Motor neuron (in vitro differentiated cells): ENCODE results near the gene NUMBL. TPM values are rescaled to one million over a fixed set of nuclear protein-coding genes. Genes with fewer than 3 reads are reported as not detected.
"Not testable (repeated sequence)": the region's sequence is repeated elsewhere in the genome, so short reads cannot be mapped to it uniquely, and the experiment has no call there.

Experiments
- ATAC-seq, 8 experiments: fragments of 200-7000 bp; cut with Tn5 transposase; replicated peaks in 6 of 8; 2 replicates each; pipeline ENCODE4 v1.8.0; 2021; ENCODE audit warnings: mild to moderate bottlenecking in 8 of 8, moderate library complexity in 8 of 8
- H3K27ac ChIP-seq, 2 donors: fragments of 250-450 bp; sonication (Bioruptor Pico); 2 replicates each; pipeline ENCODE4 v1.9.0; 2021; ENCODE audit warnings: antibody characterized with exemption in 2 of 2, mild to moderate bottlenecking in 2 of 2, moderate library complexity in 1 of 2
- H3K4me1 ChIP-seq, 2 donors: fragments of 250-450 bp; sonication (Bioruptor Pico); replicated peaks in 1 of 2; 2 replicates each; pipeline ENCODE4 v1.6.1; 2021; ENCODE audit warnings: antibody characterized with exemption in 2 of 2, mild to moderate bottlenecking in 2 of 2, moderate library complexity in 1 of 2
- H3K4me3 ChIP-seq, 5 donors: fragments of 250-450 bp; sonication (Bioruptor Pico); 2 replicates each; pipeline ENCODE4 v1.9.0; 2021; ENCODE audit warnings: antibody characterized with exemption in 5 of 5, mild to moderate bottlenecking in 5 of 5, moderate library complexity in 4 of 5
- WGBS, 10 experiments: fragments of 450-650 bp; shearing (Covaris generic); methylation state at CpG; one replicate each; pipeline ENCODE4 v1.0.0; 2022; 5-methylcytosine and 5-hydroxymethylcytosine counted together
- in situ Hi-C, 9 experiments: fragments of 400-800 bp; cut with MboI; loops; one replicate each; pipeline ENCODE4 v1.15.0; 2021; ENCODE audit warnings: low sequenced_read_pairs in 9 of 9, low pct_unique_long_range_greater_than_20kb in 2 of 9; ENCODE audit not compliant: unreplicated experiment in 9 of 9
- total RNA-seq, 8 experiments: library from RNA; unstranded; fragments of 300-600 nt; gene quantifications; 2 replicates each; pipeline versions ENCODE4 v1.2.3 to v1.2.4, GENCODE V29; 2022

NUMBL gene
- total RNA-seq, 8 experiments from 2014 or later: 7.9 to 26.2 (median 18.3) TPM

DNA sequence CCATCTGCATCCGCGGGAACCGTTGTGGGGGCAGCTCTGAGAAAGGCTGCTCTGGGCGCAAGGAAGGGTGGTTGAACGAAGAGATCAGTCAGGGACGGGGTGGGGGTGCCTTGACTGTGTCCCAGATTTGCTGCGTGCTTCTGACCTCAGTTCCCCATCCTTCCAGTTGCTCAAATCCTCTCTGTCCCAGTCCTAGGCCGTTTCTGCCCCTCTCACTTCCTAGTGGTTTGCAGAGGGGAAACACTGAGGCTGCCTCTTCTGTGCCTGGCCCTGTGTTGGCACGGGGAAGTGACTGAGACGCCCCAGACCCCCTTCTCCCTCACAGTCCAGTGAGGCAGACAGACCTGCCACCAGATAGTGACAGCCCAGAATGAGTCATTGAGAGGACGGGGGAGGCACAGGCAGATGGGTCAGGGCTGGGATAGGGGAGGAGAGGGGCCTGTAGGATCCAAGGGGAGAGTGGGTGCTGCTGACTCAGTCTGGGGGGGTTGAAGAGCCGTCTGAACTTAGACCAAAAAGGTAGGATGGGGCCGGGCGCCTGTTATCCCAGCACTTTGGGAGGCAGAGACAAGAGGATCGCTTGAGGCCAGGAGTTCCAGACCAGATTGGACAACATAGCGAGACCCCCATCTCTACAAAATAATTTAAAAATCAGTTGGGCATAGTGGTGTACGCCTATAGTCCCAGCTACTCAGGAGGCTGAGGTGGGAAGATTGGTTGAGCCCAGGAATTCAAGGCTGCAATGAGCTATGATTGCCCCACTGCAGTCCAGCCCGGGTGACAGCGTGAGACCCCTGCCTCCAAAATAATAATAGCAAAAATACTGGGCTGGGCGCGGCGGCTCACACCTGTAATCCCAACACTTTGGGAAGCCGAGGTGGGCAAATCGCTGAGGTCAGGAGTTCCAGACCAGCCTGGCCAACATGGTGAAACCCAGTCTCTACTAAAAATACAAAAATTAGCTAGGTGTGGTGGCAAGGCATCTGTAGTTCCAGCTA is 26.5 kb downstream of the NUMBL start:
- 0 to 93% (median 74%) methylated on average over 2 to 11 of the region's 24 CpGs; no CpG with 5 or more reads in 4 of the 10 experiments for WGBS, 10 experiments
- ATAC-seq: peak; percentile 0 to 37 (median 26)
- in situ Hi-C loops: loop anchor here in 6 of 9 experiments (25.0 kb wide), 2 partner anchors 148 to 598 kb away; partner anchors contain the start of gene HNRNPUL1 (in 5 of the 6)
- Histone ChIP-seq H3K4me3 (peak overlapping the region; percentile 41 to 73 (median 55)), H3K4me1 (peaks cover 4 to 7% of the 10 kb centered on the region in 2 donors), H3K27ac (peak overlapping the region; percentile 16 to 70)

DNA sequence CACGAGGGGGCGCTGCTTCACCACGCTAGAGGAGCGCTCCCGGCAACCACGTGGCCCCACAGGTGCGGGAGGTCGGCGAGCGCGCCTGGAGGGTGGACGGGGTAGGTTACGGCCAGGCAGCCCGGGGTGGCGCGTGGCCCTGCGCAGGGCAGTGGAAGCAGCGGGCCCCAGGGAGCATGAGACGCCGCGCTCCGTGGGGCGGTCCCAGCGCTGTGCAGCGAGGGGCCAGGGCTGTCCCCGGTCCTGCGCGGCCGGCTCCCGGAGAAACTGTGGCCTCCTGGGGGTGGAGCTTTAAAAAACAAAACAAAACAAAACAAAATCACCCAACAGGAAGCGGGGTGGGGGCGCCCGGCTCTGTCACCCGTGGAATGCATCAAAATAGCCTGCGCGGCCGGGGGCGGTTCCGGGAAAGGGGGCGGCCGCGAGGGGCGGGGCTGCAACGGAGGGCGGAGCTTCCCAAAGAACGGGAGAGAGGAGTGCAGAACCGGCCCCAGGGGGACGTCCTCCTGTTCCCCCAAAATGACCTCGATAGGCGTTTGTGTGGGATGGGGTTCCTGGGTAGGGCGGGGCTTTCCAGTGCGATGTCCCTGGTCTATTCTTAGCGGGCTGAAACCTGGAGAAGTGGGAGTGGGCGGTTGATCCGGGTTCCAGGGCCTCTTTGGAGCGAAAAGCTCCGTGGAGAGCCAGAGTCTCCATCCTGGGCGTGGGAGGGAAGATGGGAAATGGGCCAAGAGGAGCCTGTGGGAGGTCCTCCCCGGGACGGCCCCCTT is 27.3 kb downstream of the NUMBL start:
- Histone ChIP-seq H3K4me1 (peaks cover 4 to 7% of the 10 kb centered on the region in 2 donors), H3K27ac (peak overlapping the region; percentile 16 to 70), H3K4me3 (peak overlapping the region; percentile 41 to 73 (median 55))
- 0% methylated on average over 2 to 14 of the region's 60 CpGs; no CpG with 5 or more reads in 5 of the 10 experiments for WGBS, 10 experiments
- in situ Hi-C loops: loop anchor here in 6 of 9 experiments (25.0 kb wide), 2 partner anchors 149 to 599 kb away; partner anchors contain the start of gene HNRNPUL1 (in 5 of the 6)
- ATAC-seq: peak; percentile 70 to 96 (median 92)

DNA sequence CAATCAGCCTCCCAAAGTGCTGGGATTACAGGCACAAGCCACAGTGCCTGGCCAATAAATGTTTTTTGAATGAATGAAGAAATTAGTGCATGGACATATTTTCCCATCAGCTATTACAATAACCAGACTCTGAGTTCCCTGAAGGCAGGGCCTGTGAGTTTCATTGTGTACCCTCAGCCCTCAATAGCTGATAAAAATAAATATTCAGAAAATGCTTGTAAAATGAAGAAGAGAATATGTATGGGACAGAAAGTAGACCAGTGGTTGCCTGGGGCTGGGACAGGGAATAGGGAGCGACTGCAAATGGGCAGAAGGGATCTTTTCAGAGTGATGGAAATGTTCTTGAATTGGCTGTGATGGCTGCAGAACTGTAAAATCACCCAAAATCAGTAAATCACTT is 28.8 kb downstream of the NUMBL start:
- Histone ChIP-seq H3K4me1 (peaks cover 4 to 7% of the 10 kb centered on the region in 2 donors), H3K4me3 (no peak overlapping the region), H3K27ac (no peak overlapping the region)
- 20 to 100% (median 67%) methylated on average over 1 of the region's 1 CpG; no CpG with 5 or more reads in 3 of the 10 experiments for WGBS, 10 experiments
- no peak for ATAC-seq
- in situ Hi-C loops: loop anchor here in 6 of 9 experiments (25.0 kb wide), 2 partner anchors 151 to 601 kb away; partner anchors contain the start of gene HNRNPUL1 (in 5 of the 6)

DNA sequence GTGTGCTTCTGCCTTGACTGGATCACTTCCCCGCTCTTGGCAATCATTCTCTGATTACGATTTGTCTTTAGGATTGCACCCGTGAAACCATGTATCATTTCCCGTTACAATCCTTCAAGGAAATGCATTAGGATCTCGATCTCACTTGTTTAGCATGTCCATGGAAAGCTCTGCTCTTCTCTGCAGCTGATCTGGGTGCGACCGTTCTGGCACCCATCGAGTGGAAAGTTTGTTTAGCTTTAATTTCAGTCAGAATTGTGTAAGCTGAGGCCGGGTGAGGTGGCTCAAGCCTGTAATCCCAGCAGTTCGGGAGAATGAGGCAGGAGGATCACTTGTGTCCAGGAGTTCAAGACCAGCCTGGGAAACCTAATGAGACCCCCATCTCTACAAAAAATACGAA is 30.9 kb downstream of the NUMBL start:
- in situ Hi-C loops: loop anchor here in 6 of 9 experiments (25.0 kb wide), 2 partner anchors 153 to 603 kb away; partner anchors contain the start of gene HNRNPUL1 (in 5 of the 6)
- WGBS, 10 experiments: 14 to 84% (median 70%) methylated on average over 3 to 11 of the region's 11 CpGs; no CpG with 5 or more reads in 3 of the 10 experiments
- no peak for ATAC-seq

DNA sequence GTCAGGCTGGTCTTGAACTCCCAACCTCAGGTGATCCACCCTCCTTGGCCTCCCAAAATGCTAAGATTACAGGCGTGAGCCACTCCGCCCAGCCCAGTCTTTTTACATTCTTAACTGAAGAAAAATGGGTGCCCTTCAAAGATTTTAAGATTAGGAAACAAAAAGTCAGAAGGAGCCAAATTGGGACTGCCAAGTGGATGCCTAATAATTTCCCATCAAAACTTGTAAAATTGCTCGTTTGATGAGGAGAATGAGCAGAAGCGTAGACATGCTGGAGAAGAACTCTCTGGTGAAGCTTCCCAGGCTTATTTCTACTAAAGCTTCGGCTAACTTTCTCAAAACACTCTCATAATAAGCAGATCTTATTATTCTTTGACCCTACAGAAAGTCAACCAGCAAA is 31.3 kb downstream of the NUMBL start:
- ATAC-seq: no peak
- Histone ChIP-seq H3K4me1 (peaks cover 4 to 7% of the 10 kb centered on the region in 2 donors), H3K4me3 (no peak overlapping the region), H3K27ac (no peak overlapping the region)
- in situ Hi-C loops: loop anchor here in 6 of 9 experiments (25.0 kb wide), 2 partner anchors 153 to 603 kb away; partner anchors contain the start of gene HNRNPUL1 (in 5 of the 6)
- WGBS, 10 experiments: 0 to 100% (median 84%) methylated on average over 1 to 5 of the region's 5 CpGs

More for the DNA sequence above, 30.9 kb downstream of the NUMBL start:
- Histone ChIP-seq H3K4me3 (no peak overlapping the region), H3K4me1 (peaks cover 4 to 7% of the 10 kb centered on the region in 2 donors), H3K27ac (no peak overlapping the region)

DNA sequence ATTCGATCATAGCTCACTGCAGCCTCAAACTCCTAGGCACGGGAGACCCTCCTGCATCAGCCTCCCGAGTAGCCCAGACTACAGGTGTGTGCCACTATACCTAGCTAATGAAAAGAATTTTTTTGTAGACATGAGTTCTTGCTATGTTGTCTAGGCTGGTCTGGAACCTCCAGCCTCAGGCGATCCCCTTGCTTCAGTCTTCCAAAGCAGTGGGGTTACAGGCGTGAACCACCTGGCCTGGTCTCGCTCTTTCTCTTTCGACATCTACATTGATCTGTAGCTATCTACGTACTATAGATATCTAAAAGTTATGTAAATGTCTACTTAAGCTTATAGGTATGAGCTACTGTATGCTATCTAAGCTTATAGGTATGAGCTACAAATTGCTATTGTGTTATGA is 32.4 kb downstream of the NUMBL start:
- in situ Hi-C loops: loop anchor here in 6 of 9 experiments (25.0 kb wide), 2 partner anchors 154 to 604 kb away; partner anchors contain the start of gene HNRNPUL1 (in 5 of the 6)
- 61 to 100% (median 94%) methylated on average over 1 to 5 of the region's 8 CpGs; no CpG with 5 or more reads in 1 of the 10 experiments for WGBS, 10 experiments

DNA sequence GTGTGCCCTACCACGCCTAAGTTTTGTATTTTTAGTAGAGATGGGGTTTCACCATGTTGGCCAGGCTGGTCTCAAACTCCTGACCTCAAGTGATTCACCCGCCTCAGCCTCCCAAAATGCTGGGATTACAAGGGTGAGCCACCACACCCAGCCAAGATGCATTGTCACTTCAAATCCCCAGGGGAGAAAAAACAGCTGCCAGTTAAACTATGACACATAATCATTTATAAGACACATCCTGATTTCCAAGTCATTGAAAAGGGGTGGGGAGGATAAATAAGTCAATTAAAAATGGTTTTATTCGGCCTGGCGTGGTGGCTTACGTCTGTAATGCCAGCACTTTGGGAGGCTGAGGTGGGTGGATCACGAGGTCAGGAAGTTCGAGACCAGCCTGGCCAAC is 34.8 kb downstream of the NUMBL start:
- in situ Hi-C loops: loop anchor here in 6 of 9 experiments (25.0 kb wide), 2 partner anchors 157 to 607 kb away; partner anchors contain the start of gene HNRNPUL1 (in 5 of the 6)
- ATAC-seq: peak in 2 of 8 experiments; percentile 27 to 54
- not testable (repeated sequence) for H3K4me3 ChIP-seq, H3K27ac ChIP-seq, H3K4me1 ChIP-seq
- 11 to 83% (median 76%) methylated on average over 1 to 6 of the region's 7 CpGs; no CpG with 5 or more reads in 3 of the 10 experiments for WGBS, 10 experiments

More for the DNA sequence above, 32.4 kb downstream of the NUMBL start:
- ATAC-seq: no peak
- Histone ChIP-seq H3K27ac (no peak overlapping the region), H3K4me3 (no peak overlapping the region), H3K4me1 (no peaks in the 10 kb centered on the region)

DNA sequence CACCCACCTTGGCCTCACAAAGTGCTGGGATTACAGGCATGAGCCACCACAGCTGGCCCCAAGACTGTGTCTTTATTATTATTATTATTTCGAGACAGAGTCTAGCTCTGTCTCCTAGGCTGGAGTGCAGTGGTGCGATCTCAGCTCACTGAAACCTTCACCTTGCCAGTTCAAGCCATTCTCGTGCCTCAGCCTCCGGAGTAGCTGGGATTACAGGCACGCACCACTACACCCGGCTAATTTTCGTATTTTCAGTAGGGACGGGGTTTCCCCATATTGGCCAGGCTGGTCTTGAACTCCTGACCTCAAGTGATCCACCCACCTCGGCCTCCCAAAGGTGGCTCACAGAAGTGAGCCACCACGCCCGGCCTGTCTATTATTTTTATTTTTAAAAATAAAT is 38.1 kb downstream of the NUMBL start:
- H3K4me3 ChIP-seq, ATAC-seq, H3K4me1 ChIP-seq, H3K27ac ChIP-seq: not testable (repeated sequence)
- 60 to 93% (median 79%) methylated on average over 1 to 10 of the region's 11 CpGs; no CpG with 5 or more reads in 3 of the 10 experiments for WGBS, 10 experiments
- in situ Hi-C loops: loop anchor here in 6 of 9 experiments (25.0 kb wide), 2 partner anchors 160 to 610 kb away; partner anchors contain the start of gene HNRNPUL1 (in 5 of the 6)

DNA sequence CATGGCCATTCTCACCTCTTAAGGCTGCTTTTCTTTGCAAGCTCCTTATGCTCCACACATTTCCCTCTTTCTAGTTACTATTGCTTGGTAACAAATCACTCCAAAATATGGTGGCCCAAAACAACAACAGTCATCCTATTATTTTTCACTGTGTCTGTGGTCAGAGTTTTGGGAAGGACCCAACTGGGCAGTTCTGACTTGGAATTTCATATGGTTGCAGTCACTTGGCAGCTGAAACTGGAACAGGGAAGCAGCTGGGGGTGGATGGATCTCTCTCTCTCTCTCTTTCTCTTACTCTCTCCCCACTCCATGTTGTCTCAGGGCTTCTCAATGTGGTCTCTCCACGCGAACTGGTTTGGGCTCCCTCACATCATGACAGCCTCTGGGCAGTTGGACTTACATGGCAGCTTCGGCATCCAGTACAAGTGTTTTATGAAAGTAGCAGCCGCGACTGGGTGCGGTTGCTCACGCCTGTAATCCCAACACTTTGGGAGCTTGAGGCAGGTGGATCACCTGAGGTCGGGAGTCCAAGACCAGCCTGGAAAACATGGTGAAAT is 39.6 kb downstream of the NUMBL start:
- Histone ChIP-seq H3K27ac (no peak overlapping the region), H3K4me3 (no peak overlapping the region), H3K4me1 (peaks cover 9% of the 10 kb centered on the region in 2 donors)
- peak in 1 of 8 experiments; percentile 4 for ATAC-seq
- WGBS, 10 experiments: 20 to 97% (median 80%) methylated on average over 1 to 7 of the region's 8 CpGs; no CpG with 5 or more reads in 1 of the 10 experiments
- in situ Hi-C loops: loop anchor here in 6 of 9 experiments (25.0 kb wide), 2 partner anchors 161 to 611 kb away; partner anchors contain the start of gene HNRNPUL1 (in 5 of the 6)

DNA sequence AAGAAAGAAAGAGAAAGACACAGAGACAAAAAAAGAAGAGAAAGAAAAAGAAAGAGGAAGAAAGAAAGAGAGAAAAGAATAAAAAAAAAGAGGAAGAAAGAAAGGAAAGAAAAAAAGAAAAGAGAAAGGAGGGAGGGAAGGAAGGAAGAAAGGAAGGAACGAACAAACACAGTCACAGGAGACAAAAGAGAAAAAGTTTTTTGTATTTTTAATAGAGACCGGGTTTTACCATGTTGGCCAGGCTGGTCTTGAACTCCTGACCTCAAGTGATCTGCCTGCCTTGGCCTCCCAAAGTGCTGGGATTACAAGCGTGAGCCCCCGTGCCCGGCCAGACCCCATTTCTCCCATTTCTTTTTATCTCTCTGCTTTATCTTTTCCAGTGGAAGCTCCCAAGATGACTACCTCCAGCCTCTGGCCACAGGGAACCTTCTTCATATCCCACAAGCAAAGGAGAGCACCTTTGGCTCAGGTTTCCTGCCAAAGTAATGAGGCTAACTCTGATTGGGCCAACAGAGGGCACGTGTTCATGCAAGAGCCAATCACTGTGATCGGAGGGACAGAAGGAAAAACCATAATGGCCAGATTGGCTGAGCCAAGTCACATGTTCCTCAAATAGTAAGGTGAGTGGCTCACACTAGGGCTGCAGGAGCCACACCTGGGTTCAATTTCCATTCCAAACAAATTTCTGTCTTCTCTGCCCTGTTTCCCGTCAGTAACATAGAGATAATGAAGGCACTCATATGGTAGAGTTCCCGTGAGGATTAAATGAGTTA is 40.4 kb downstream of the NUMBL start:
- H3K4me3 ChIP-seq, H3K27ac ChIP-seq: not testable (repeated sequence)
- peak in 1 of 8 experiments; percentile 18 for ATAC-seq
- in situ Hi-C loops: loop anchor here in 6 of 9 experiments (25.0 kb wide), 4 partner anchors 162 to 612 kb away; partner anchors contain the start of gene HNRNPUL1 (in 5 of the 6)
- 65 to 91% (median 85%) methylated on average over 2 to 8 of the region's 9 CpGs; no CpG with 5 or more reads in 2 of the 10 experiments for WGBS, 10 experiments
- peaks cover 15 to 16% of the 10 kb centered on the region in 2 donors for H3K4me1 ChIP-seq

DNA sequence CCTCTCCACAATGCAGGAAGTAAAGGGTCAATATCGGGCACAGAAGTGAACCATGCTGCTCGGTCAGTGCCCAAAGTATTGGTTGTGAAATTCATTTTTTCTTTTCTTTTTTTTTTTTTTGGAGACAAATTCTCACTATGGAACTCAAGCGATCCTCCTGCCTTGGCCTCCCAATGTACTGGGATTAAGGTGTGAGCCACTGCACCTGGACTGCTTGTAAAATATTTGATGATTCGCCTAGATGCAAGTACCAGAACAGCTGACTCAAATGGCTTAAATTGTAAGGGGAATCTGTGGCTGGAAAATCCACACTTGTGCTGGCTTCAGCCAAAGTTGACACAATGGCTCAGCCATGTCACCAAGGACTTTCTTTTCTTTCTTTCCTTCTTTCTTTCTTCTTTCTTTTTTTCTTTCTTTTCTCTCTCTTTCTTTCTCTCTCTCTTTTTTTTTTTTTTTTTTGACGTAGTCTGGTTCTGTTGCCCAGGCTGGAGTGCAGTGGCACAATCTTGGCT is 43.7 kb downstream of the NUMBL start:
- WGBS, 10 experiments: 12 to 100% (median 83%) methylated on average over 1 to 5 of the region's 5 CpGs; no CpG with 5 or more reads in 1 of the 10 experiments
- in situ Hi-C loops: loop anchor here in 1 of 9 experiments (25.0 kb wide), 2 partner anchors 334 to 509 kb away; no protein-coding TSS in a partner anchor
- Histone ChIP-seq H3K4me3 (no peak overlapping the region), H3K27ac (peak overlapping the region; percentile 55 to 66), H3K4me1 (peaks cover 17% of the 10 kb centered on the region in 2 donors)
- no peak for ATAC-seq
